SIG-M5 (cell line): ENCODE data around the gene KDM2A.

Experiments used
- DNase-seq: peaks from one replicate; lab custom pipeline; 2025; lab: John Stamatoyannopoulos, UW

KDM2A gene

DNA sequence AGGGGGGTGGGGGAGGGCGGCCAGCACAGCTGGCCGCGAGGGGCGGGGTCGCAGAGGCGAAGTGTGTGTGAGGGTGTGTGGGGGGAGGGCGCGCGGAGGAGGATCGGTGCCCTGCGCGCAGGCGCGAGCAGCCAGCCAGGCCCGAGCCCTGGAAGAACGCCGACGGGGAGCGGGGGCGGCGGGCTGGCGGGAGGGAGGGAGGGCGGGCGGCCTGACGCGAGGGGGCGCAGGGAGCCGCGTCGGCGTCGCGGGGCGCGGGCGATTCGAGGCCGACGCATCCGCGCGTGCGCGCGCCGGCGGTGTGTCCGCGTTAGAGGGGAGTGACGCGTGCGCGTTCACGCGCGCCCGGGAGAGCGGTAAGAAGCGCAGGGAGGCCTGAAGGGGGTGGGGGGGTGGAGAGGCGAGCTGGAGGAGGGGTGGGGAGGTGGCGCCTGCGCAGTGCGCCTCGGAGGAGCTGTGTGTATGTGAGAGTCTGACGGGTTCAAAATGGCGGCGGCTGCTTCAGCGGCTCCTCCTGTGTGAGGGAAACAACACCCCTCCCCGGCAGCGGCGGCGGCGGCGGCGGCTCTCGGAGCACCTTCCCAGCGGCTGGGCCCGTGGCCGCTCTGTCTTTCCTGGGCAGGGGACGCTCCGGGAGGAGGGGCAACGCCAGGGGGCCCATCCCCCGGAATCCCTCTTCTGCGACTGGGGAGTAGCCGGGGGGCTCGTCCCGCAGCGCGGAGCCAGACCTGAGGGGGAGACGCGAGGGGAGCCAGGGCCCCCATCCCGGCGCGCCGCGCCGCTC, at the start of gene KDM2A:
KDM2A (plus strand) TSS at position 463 of the 784 bp plus-strand sequence. CDS start 2,054 bp downstream, outside the sequence.
- DNase-seq, result peak; percentile 62

DNA sequence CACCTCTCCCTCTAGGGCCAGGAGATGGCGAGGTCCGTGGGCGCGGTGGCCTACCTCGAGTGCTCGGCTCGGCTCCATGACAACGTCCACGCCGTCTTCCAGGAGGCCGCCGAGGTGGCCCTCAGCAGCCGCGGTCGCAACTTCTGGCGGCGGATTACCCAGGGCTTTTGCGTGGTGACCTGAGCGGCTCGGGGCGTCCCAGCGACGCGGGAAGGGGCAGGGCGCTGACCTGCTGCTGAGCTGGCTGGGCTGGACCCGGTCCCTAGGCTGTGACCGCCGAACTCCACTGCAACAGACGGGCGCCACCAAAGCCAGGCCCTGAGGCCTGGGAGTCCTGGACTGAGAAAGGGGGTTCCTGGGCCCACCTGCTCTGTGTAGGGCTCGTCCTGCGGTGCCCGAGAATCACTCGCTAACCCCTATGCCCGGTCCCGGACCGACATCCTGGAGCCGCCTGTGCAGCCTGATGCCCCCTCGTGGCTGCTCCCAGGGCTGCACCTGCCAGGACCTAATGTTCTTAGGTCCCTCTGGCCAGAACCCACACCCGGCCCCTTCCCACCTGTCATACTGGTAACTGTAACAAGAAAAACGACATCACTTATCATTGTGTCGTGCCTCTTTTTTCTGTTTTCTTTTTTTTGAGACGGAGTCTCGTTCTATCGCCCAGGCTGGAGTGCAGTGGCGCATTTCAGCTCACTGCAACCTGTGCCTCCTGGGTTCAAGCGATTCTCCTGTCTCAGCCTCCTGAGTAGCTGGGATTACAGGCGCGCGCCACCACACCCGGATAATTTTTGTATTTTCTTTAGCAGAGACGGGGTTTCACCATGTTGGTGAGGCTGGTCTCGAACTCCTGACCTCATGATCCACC, 47.4 kb upstream of the KDM2A start:
- DNase-seq, result no peak

DNA sequence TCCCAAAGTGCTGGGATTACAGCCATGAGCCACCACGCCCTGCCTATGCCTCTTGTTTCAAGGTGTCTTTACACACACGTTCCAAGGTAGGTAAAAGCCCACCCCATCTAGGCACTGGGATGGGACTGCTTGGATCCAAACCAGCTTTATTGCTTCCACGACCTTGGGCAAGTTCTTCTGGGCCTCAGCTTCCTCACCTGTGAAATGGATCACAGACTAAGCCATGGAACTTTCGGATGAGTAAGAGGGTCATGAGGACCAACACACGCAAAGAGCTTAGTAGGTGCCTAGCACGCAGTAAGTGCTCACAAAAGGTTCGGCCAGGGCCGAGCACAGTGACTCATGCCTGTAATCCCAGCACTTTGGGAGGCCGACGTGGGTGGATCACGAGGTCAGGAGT, 46.8 kb upstream of the KDM2A start:
- DNase-seq, result no peak

DNA sequence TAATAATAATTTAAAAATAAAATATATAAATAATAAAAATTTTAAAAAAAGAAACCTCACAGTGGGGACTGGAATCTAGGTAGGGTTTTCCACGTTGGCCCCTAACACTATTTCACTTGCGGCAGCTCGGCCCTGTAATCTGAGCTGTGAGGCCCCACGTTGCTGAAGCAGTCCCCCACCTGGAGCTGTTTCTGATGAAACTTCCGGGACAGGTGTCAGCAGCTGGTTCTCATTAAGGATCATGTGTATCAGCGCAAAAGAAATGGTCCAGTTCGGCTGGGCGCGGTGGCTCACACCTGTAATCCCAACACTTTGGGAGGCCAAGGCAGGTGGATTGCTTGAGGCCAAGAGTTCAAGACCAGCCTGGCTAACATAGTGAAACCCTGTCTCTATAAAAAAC, 45.2 kb upstream of the KDM2A start:
- no peak for DNase-seq

DNA sequence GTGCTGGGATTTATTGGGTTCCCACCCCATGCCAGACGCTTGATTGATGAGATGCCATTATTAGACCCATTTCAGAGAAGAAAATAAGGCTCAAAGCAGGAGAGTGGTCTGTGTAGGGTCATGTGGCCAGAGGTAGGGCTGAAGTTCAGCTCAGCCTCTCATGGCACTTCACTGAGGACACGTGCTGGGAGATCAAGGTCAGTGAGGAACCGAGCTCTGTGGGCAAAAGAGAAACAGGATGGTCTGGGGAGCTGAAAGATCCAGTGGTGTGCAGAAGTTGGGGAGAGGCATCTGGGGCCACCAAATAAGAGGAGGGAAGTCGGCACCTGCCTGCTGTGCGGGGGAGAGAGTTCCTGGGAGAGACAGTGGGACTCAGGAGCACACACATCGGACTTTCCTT, 42.9 kb upstream of the KDM2A start:
- DNase-seq, result no peak

DNA sequence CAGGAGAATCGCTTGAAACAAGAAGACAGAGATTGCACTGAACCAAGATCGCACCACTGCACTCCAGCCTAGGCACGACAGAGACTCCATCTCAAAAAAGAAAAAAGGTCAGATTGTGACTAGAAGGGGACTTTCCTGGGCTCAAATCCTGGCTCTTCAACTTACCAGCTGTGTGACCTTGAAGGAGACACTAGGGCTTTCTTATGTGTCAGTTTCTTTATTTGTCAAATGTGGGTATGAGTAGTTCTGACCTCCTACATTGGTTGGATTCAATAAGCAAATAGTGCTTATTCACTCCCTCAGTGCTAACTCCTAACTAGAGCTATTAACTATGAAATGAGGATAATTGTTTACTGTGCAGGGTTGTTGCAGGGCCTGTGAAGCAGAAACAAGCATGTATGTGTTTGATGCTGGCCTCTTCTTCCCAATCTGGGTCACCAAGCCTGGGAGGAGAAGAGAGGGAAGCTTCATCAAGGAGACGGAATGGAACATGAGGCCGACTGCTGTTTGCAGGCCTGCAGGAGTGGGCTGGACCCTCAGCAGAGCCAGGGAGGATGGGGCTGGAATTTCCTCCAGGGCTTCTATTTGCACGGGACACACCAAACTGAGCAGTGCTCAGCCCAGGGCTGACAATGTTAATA, 39.9 kb upstream of the KDM2A start:
- no peak for DNase-seq

DNA sequence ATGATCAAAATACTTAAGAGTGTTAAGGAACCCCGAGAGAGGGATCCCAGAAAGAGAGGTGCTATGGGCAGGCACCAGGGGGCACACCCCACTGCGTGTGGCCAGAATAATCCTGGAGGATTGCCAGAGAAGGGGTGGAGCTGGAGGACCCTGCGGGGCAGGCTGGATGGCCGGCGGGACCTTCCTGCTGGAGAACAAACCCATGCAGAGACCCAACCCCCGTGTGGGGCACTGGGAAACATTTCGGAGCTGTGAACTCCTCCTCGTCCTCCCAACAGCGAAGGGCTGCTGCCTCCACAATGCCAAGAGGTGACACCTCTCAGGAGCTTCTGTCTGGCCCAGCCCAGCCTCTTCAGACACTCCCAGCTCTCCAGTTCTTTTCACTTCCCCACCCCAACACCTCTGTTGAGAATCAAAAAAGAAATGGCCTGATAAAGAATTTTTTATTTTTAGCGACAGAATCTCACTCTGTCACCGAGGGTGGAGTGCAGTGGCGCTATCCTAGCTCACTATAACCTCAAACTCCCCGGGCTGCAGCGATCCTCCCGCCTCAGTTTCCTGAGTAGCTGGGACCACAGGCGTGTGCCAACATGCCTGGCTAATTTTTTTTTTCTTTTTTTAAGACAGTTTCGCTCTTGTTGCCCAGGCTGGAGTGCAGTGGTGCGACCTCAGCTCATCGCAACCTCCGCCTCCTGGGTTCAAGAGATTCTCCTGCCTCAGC, 36.8 kb upstream of the KDM2A start:
- no peak for DNase-seq

DNA sequence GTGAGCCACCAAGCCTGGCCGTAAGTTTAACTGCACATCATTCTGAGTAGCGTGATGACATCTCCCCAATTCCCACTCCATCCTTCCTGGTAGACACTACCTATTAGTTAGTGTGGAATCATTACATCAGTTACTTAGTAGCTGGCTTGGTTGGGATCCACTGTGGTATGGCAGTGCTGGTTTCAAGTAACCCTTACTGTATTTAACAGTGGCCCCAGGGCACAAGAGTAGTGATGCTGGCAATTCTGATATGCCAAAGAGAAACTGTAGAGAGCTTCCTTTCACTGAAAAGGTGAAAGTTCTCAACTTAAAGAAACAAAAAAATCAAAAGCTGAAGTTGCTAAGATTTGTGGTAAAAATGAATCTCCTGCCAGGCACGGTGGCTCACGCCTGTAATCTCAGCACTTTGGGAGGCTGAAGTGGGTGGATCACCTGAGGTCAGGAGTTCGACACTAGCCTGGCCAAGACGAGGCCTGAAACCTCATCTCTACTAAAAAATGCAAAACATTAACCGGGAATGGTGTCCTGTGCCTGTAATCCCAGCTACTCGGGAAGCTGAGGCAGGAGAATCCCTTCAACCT, 35.2 kb upstream of the KDM2A start:
- DNase-seq, result no peak

DNA sequence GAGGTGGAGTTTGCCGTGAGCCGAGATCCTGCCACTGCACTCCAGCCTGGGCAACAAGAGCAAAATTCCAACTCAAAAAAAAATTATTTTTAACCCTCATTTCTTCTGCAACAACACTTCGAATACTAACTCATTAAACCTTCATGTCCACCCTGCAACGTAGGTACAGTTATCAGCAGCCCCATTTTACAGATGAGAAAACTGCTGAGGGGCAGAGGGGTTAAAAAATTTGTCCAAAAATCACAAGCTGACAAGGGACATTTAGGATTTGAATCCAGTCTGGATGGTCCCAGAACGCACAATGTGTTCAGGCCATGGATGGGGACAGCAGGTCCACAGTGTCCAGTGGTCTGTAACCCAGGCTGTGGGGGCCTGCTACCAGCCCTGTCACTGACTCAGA, 33.4 kb upstream of the KDM2A start:
- DNase-seq, result no peak

DNA sequence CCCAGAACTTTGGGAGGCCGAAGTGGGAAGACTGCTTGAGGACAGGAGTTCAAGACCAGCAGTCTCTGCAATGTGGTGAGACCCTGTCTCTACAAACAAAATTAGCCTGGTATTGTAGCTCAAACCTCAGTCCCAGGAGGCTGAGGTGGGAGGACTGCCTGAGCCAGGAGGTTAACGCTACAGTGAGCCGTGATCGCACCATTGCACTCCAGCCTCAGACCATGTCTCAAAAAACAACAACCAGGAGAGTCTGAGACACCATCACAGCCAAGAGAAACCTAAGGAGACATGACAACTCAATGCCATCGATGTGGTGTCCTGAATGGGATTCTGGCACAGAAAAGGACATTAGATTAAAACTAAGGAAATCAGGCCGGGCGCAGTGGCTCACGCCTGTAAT, 28.3 kb upstream of the KDM2A start:
- DNase-seq, result no peak

DNA sequence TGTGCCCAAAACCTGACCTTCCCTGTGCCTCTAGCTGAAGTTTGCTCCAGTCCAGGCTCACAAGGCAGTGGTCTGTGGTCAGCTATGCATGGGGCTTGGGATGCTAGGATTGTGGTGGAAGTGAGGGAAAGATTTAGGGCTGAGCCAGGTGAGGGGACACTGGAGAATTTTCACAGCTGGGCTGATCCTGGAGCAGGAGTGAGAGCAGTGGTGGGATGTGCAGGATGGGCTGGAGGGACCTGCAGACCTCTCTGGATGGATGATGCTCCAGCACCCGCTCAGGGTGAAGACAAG, 23.9 kb upstream of the KDM2A start:
- no peak for DNase-seq

DNA sequence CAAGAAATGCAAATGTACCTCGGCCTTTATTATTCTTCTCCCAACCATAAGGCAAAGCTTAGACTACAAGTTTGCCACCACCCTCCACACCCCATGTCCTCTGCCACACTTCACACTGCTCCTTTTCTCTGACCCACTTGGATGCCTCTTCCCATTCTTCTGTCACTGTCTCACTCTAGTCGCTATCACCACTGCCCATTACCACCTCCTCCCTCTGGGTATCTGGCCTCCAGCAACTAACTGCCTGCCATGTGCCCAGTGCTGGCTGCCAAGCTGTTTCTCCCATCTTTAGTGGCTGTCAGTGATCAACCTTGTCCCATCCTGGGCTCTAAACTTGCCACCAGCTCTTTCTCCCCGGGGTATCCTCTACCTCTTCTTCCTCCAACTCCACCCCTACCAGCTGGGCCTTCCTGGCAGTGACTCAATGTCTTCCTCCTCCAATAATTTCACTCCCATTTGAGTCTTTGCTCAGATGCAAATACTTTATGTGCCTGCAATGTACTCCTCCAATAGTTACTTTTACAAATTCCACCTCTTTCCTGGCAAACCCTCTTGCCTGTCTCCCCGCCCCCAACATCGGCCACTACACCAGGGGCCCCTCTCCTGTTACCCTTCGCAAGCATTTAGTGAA, 20.1 kb upstream of the KDM2A start:
- DNase-seq, result no peak

DNA sequence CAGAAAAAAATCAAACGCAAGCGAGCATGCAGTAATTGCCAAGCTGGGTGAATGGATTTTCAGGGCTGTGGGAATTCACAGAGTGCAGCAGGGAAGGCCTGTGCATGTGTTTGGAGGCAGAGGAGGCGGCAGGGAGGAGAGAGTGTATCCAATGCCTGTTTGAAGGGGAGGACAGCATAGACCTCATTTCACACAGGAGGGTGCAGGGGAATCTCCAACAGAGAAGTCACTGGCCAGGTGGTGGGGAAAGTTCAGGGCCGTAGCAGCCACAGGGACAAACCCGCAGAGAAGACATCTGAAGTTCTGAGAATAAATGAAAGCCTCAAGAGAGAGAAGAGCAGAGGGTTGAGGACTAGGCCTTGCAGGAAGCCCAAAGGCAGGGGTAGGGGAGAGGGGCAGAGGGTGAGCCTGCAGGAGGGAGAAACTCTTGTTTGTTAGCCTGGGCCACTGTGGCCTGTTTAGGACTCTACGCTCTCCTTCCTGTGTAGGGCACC, 19.2 kb upstream of the KDM2A start:
- no peak for DNase-seq

DNA sequence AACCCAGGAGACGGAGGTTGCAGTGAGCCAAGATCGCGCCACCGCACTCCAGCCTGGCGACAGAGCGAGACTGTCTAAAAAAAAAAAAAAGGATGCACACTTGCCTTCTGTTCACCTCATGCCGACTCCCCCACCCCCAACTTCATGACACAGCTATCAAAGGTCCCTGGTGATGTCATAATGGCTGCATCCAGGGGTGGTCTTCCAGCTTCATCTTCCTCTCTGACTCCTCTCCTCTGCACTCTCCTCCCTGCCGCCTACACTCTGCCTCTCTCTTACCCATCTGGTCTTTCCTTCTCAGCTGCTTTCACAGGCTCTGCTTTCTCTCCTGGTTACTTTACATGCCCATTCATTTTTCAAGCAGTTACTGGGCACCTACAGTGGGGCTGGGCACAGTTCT, 16.4 kb upstream of the KDM2A start:
- no peak for DNase-seq

DNA sequence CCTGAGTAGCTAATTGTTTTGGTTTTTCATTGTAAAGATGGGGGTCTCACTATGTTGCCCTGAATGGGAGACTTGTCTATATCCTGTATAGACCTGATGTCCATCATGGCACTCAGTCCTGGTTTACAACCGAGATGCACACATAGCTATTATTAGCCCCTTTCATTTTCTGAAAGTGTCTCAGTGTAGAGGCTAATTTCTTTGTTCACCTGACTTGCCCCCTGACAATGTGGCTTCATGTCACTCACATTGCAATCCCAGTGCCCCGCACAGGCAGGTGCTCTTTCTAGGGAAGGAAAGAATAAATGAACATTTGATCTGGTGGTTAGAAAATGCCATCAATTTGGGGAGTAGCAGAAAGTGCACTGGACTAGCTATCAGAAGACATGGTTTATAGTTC, 13.1 kb upstream of the KDM2A start:
- DNase-seq, result no peak

DNA sequence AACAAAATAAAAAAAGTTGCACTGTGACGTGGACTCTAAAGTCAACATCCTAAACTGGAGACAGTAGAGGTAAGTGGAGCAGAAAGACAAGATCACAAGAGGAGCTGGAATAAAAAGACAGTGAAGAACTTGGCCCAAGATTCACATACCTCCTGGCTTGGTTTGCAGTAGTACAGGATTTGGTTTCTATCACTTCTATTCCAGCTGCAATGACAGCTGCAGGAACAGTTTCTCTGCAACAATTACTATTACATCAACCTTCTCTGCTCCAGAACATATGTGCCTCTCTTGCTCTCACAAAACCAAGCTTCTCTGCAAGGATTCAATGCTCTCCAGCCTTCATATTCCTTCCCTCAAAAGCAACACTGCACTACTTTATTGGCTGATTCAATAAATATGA, 7.8 kb upstream of the KDM2A start:
- DNase-seq, result no peak

DNA sequence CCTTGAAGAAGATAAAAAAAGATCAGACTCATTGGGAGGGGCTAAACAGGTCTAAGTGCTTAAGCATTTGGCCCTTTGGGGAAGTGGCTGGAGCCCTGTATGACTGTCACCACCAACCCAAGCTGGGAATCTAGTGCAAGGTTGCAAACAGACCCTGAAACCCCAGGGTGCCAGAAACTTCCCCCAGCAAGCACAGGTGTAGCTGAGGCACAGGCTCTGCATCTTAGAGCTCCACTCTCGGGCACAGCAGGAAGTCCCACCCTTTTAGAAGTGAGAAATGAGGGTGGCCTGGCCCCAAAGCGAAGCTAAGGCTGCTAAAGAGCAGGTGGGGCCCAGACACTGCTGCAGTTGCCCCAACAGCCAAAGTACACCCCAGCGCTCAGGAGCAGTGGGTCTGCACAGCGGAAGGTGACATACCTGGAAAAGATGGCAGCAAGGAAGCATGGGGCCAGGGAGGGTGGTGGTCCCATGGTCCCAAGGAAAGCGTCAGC, 5.8 kb upstream of the KDM2A start:
- no peak for DNase-seq

DNA sequence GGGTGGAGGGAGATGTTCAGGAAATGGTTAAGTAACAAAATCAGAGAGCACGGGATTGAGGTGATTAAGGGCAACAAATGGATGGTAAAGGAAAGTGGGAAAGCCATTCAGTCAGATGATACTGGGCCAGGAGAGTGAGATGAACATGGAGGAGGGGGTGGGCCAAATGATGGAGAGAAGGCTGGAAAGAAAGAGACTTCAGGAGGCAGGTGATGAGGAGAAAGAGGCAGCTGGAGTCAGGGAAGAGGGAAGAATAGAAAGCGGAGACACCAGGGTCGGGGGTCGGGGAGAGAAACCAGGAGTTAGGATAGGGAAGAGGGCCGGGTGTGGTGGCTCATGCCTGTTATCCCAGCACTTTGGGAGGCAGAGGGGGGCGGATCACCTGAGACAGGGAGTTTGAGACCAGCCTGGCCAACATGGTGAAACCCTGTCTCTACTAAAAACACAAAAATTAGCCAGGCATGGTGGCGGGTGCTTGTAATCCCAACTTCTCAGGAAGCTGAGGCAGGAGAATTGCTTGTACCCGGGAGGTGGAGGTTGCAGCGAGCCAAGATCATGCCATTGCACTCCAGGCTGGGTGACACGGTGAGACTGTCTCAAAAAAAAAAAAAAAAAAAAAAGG, 4.7 kb upstream of the KDM2A start:
- DNase-seq, result no peak

DNA sequence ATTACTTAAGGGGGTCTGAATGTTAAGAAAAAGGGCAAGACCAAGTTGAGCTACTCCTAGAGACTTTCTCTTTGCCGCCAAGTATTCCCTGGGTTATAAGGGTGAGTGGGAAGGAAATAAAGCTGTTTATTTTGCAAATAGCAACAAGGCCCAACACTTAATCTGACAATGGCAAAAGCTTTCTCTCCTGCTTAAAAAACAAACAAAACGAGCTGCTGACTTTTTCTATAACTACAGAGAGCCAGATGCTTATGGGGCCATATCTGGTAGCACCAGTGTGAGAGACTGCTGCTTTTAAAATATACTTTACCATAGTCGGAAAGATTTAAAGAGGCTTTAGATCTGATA, 2.3 kb upstream of the KDM2A start:
- DNase-seq, result no peak

DNA sequence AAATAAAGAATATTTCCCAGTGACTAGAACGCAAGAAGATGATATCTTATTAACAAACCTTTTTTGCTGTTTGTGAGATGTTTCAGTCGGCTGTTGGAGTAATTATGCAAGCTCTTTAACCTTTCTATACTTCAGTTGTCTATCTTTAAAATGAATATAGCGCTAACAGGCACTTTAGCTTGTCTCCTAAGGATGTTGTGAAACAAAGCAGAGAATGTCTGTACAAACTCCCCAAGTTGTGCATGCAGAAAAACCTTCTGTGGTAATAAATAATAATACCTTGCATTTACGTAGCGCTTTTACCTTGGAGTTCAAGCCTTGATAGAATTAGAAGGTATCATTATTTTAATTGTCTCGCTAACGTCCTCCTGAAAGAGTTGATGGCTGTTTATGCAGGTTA, 1.9 kb upstream of the KDM2A start:
- no peak for DNase-seq

DNA sequence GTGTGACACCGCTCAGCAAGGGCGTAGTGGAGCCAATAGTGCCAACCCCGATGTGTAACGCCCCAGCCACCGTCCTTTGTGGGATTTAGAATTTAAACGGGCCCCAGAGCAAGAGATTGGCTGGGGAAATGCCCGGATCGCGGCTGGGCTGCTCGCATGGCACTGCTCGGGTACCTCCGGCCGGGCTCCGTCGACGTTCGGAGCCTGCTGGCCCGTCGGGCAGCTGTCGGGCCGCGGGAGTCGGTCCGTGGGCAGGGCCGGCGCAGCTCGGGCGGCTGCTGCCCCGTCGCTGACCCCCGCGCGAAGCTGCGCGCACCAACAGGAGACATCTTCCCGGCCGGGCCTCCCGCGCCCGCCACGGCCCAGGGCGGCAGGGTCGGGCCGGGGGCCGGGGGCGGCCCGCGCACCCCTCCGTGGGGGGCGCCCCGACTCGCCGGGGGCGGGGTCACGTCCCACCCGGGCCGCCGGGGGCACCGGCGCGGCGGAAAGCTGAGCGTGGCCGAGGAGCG, 1.3 kb upstream of the KDM2A start:
- DNase-seq, result no peak
